Measurements from ENCODE around the gene TRIM32.

Gene TRIM32

DNA sequence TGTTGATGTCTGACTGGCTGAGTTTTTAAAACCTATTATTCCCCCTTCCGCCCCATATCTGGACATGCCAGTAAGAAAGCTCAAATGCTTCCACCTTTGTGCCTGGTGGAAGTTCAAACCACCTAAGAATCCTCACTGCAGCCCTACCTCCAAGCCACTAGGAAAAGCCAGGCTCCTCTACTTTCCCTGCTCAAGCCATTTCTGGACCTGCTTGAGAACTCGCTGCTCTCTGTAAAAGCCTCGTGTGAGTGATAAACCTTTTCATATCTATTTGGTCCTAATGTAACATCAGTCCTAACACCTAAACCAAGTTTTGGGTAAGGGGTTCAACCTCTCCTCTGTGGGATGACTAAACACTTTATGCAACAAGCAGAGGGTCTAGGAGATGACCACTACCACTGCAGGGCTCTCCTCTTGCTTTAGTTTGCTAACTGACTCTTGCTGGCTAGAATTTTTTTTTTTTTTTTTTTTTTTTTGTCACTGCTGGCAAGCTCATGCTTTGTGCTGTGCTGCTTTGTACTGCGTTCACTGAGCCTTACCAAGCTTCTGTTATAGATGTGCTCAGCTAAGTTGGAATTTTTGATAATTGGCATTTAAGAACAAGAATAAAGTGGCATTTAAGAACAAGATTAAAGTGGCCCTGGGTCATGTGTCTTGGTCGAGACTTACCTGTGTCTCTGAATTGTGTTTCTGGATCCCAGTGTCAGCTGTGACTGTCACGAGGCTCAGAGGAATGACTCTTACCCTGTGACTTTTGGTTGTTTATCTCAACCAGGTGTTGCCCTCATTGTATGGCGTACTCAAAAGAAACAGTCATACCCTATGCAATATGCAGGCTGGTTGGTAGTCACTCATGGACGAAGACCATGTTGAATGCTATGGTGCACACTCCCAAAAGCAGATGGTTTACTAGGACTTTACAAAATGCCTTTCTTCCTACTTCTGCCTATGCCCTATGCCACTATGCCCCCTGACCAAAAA, 19.5 kb downstream of the TRIM32 start:
- no peak for DNase-seq

DNA sequence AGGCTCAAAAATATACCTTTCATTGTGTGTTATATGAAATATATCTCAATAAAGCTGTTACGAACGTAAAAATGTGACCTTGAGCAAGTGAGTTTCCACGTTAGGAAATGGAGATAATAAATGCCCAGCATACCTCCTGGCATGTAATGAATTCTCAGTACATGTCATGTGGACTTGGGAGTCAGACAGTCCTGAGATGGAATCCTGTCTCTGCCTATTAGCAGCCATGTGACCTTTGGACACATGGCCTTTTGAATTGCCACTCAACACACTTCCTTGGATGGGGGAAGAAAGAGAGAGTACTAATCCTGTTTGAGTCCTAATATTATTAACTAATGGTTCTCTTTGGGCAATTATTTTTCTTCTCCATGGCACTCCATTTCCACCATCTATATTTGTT, 25.7 kb downstream of the TRIM32 start:
- DNase-seq = no peak

DNA sequence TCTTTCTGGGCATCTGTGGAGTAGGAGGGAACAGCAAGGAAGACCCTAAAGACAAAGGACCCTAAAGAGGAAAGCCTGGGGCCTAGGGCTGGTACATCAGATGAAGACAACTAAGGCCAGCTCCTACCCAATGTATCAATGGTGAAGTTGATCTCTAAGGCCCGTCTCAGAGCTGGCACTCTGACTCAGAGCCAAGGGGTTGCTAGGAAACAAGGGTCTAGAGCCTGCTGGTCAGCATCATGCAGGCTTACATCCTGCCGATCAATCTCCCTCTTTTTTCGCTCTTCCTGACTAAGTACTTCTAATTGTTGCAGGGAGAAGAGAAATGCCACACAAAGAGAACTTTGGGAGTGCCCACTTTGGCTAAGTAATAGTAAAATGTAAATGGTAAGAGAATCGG, 26.2 kb downstream of the TRIM32 start:
- no peak for DNase-seq

DNA sequence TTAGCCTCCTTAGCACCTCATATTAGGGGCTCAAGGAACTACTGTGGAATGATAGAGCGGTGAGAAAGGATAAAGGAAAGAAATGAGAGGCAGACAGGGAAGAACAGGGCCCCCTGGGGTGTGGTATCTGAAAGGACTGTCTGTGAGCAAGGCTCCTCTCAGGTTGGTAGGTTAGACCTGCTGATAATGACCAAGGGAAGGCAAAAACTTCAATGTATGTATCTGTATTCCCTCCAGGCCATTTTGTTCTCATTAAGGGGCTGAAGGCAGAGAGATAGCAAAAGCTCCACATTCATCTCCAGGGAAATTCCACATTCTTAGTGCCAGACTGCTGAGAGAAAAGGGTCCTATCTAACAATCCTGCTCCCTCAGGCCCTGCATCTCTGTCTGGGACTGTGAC, 28.6 kb downstream of the TRIM32 start:
- DNase-seq = no peak

DNA sequence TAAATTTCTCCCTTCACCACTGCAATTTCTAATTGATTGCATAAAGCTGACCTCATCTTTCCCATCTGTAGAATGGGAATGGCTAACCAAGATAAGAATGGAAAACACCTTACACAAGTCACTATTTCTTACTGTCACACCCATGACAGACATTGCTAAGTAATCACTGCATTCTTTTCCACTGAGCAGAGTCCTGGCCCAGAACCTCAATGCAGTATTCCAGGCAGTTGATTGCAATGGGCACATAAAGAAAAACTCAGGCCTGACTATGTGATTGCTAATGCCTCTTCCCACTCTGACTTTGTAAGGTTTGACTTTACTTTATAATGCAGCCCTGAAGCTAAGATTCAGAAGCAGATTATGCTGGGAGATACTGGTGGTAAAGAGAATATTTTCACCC, 29.3 kb downstream of the TRIM32 start:
- no peak for DNase-seq

DNA sequence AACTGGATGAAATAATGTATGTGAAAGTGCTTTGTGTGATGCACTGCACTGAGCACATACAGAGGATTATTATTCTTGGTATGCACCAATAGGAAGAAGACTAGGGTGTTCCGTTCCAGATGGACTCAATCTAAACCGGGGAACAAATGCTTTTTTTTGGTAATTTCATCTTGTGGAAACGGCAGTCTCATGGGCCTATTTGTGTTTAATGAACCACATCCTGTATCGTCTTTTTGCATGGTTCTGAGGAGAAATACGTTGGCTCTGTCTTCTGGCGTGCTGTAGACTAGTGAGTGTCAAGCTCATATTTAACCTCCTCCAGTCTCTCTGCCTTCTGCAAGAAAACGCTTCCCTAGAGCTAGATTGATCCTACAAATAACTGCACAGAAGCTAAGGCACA, 30.0 kb downstream of the TRIM32 start:
- DNase-seq = no peak

DNA sequence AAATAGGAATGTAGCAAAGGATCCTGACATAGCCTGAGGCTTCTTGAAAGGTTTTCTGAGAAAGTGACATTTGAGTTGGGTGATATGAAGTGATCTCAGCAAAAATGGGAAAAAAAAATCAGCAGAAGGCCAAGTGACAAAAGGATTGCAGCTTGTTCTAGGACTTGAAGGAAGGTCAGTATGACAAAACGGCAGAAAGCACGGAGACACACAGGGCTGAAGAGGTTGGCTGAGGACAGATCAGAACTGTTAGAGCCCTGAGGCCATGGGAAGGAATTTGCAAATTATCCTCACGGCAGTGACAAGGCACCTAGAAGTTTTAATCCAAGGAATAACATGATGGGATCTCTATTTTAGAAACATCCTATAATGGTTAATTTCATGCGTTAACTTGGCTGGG, 31.0 kb downstream of the TRIM32 start:
- DNase-seq = no peak

DNA sequence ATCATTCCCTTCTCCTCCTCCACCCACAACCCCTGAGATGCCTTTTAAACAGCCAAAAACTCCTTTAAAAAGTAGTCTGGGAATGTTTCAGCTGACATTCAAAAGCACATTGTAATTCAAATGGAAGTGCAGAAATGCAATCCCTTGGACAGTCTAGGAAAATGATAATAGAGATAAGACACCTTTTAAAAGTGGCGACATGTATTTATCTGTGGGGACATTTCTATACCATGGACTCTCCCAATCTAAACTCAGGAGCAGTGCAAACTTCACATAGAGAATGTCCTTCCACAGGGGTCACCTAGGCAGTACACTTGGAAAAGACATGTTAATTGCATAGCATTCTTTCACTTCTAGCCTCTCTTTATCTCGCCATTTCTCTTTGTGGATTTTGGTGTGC, 33.0 kb downstream of the TRIM32 start:
- no peak for DNase-seq

DNA sequence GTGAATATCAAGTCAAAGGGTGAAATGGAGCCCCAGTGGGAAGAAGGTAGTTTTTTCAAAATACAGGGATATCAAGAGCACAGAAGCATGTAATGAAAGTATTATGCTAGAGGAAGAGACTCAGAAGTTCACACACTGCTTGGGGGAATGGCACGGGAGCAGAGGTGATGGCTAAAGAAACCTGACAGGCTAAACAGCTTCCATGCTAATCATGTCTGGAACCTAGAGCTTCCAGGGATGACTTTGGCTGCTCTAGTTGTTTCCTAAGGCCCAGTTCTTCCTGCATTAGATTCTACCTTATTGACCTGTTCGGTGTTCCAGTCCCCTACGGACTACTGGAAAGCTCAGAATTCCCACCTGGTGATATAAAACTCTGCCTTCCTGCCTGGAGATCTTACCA, 34.3 kb downstream of the TRIM32 start:
- no peak for DNase-seq

DNA sequence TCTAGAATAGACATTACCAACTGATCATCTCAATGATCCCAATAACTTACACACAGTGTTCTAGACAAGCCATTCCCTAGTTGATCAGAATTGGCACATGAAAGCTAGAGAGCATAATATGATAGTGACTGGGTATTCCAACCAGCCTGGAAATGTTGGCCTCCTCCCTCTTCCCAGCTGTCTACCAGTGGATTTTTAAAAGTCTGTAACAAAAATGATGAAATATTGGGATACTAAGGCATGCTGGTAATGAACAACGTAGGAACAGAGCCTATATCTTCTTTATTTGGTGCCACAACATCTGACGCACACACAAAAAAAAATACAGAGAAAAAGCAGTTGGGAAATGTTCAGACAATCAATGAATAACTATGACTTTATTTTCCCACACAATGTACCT, 34.8 kb downstream of the TRIM32 start:
- DNase-seq = no peak

DNA sequence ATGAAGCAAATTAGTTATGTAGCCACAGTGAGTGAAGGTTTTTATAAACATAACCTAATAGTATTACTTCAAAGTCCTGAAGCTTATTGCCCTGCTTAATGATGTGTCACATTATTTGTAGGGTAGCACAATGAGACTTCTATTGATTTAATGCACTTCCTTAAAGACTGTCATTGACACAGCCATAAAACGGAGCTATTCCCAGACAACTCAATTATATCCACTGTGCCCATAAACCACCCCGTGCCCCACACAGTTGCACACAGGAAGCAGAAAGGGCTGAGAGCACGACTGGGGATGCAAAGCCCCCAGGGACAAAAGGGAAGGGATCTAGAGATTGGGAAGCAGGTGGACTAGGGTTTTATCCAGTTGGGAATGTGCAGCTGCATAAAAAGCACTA, 37.0 kb downstream of the TRIM32 start:
- no peak for DNase-seq

DNA sequence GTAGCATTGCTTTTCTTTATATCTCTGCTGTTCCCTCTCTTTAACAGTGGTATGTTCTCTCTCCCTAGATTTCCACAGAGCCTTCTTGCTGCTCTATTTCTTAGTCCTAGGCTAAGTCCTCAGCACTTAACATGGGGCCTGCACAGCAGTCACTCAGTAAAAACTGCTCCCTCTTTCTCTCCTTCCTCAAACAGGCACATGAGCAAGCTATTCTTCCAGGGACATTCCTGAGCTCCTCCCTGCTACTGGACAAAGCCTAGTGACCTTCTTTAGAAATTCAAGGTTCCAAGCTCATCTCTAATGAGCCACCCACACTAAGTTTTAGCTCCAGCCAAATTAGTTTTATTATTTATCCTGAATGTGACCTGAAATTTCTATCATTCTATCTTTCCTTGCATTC, 39.5 kb downstream of the TRIM32 start:
- DNase-seq = no peak

DNA sequence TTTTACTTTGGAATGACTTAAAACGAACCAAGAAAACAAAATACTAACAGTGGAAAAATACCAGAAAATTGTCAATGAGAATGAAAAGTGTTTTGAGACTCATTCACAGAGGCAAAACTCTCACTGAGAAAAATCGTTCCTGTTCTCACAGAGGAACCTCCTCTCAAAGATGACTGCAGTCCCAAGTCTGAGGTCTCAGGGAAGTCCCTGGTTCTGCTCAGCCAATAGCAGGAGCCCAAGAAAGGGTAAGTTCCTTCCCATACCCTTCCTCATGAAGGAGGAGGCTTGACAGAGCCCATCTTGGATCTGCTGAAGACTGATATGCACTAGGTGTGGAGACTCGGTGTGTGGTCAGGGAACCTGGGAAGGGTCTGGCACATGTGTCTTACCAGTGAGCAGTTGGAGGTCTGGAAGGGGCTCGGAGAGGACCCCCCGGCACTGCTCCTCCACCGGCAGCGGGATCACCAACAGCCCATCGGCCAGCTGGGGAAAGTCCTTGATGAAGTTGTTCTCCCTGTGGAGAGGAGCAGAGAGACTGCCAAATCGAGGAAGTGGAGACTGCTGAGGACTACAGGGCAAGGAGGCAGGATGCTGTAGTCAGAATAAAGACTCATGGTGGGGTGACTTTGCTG, 46.0 kb downstream of the TRIM32 start:
- DNase-seq = no peak

DNA sequence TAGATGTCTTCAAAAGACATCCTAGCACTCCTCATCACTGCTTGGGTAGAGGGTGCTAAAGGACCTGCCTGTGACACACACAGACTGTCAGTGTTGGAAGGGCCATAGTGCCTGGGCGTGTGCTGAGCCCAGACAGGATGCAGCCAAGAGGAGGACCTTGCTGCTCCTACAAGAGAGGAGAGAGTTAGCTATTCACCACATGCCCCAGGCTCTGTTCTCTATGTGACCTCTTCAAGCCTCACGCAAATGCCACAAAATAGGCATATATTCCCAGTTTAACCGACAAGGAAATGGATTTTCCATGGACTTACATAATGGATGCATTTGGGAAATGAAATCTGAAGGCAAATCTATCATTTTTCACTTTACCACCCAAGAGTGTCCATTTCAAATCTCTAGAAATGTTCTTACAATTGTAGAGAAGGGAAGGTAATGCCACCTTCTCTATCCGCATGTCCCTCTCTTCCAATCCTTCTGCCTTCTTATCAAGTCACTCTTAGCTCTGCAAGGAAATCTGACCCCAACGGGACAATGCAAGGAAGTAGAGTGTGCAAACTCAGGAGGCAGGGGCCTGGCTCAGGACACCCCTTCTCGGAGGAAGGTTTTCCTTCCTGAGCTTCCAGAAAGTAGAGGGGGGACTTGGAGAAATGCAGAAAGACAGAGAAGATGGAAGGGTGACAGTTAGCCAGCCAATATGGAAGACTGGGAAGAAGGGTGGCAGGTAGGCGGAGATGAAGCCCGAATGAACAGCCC, 49.5 kb downstream of the TRIM32 start:
- DNase-seq = no peak

DNA sequence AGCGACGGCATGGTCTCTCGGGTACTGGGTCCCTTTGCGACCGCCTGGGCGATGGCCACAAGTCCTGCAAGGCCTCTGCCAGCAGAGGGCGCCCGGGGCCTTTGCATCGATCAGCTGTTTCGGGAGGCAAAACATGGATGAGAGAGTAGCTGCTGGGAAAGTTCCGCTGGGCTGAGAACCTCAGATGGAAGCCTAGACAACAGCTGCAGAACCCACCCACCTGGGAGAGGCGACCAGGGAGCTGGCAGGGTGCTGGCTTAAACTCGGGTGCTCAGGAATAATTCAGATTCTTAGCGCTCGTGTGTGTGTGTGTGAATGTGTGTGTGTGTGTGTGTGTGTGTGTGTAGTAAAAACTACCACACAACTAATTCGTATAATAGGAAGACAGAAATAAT, 50.0 kb downstream of the TRIM32 start:
- DNase-seq = peak; percentile 27

DNA sequence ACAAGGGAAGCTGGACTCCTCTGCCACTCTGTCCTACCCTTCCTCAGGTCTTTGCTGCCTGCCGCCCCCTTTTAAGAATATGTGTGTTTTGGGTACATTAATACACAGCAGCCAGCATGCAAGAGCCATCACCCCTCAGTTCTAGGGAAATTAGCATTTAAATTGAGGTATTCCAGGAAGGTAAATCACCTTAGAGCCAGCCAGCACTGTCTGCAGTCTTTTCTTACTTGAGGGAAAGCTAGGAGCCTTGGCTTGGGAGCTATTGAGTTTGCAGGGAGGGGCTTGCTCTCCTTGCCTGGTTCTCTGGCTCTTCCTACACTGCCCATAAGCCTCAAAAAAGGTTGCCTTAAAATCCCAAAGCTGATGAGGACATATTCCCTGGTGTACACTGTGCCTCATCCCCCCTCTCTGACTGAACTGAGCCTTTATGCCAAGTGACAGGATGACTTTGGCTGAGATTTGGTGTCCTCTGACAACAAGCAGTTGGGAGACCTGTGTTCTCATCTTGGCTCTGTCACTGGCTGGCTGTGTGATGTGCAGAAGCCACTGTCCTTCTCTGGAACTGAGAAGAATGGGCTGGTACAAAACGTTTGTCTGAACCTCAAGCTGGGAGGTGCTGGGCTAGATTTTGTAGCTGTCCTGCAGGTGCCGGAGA, 54.1 kb downstream of the TRIM32 start:
- no peak for DNase-seq

DNA sequence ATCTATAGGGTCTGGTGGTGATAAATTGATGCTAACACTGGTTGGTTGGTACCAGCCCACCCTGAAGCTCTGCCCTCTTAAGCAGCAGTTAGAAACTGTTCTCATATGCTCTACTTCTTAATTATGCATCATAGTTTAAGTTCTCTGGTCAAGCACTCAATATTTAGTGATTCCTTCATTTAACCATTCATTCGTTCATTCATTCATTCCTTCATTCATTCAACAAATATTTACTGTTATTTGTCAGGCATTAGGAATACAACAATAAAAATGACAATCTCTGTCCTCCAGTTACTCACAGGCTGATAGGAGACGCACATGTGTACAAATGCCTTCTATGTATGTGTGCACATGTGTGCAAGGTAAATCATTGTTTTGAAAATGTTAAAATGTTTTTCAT, 54.6 kb downstream of the TRIM32 start:
- DNase-seq = no peak

DNA sequence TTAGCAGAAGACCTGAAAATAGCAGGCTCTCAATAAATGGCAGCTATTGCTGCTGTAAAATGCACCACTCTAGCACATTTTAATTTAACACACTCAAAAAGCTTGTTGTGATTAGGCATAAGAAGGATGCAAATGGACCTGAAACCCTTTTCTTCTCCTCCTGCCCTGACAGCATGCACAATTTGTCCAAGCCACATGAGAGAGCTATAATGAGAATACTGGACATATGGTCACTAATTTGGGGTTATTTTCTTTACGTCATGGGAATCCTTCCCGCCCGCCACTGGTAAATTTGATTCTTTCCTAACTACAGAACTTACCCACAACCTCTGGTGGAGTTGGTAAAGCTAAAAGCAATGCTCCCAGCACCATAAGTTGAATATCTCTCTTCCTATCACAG, 62.1 kb downstream of the TRIM32 start:
- DNase-seq = no peak

DNA sequence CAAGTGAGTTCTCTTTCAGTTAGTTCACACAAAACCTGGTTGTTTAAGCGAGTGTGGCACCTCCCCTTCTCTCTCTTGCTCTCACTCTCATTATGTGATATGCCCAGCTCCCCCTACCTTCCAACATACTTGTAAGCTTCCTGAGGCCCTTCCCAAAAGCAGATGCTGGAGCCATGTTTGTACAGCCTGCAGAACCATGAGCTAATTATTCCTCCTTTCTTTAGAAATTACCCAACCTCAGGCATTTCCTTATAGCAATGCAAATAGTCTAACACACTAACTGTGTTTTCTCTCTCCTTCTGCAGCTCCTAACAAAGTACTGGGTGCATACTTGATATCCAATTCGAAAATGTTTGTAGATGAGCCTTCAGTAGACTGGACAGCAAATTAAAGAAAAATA, 62.7 kb downstream of the TRIM32 start:
- DNase-seq = no peak

DNA sequence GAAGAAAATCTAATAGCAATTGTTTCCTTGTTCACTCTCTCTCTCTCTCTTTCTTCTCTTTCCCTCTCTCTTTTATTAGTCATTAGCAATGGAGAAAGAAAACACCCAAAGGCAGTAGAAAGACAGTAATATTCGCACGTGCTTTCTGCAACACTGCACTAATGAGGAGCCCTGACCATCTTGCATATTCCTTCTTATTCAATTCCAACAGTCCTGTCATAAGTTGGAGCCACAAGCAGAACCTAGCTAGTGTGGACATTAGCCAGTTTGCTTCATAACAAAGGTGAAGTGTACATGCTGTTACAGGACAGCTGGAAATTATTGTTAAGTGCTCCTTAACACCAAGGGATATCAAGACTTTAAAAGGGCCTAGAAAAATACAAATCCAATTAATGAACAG, 63.4 kb downstream of the TRIM32 start:
- DNase-seq = no peak
